Measurements from ENCODE around the gene WNT8B. TPM values are rescaled to one million over a fixed set of nuclear protein-coding genes. Genes with fewer than 3 reads are reported as not detected.

WNT8B gene
- total and polyA plus RNA-seq, 8 donors = 0.08 to 0.59 (median 0.27) TPM

GRCh38 chr10:100485366-100485765, 22.6 kb downstream of the WNT8B start:
- no peak for FAIRE-seq
- Histone ChIP-seq H3K27me3 (no peaks in the 10 kb centered on the region), H3K9me3 (no peaks in the 10 kb centered on the region), H3K36me3 (no peaks in the 10 kb centered on the region), H3K27ac (no peak overlapping the region), H3K4me3 (no peak overlapping the region), H3K4me1 (peaks cover 0 to 9% (median 0%) of the 10 kb centered on the region in 3 donors)
- TF ChIP-seq, protein P1, sequence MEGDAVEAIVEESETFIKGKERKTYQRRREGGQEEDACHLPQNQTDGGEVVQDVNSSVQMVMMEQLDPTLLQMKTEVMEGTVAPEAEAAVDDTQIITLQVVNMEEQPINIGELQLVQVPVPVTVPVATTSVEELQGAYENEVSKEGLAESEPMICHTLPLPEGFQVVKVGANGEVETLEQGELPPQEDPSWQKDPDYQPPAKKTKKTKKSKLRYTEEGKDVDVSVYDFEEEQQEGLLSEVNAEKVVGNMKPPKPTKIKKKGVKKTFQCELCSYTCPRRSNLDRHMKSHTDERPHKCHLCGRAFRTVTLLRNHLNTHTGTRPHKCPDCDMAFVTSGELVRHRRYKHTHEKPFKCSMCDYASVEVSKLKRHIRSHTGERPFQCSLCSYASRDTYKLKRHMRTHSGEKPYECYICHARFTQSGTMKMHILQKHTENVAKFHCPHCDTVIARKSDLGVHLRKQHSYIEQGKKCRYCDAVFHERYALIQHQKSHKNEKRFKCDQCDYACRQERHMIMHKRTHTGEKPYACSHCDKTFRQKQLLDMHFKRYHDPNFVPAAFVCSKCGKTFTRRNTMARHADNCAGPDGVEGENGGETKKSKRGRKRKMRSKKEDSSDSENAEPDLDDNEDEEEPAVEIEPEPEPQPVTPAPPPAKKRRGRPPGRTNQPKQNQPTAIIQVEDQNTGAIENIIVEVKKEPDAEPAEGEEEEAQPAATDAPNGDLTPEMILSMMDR (IDR thresholded peaks at IDR 0.05) = no peak
- intact Hi-C loops (cut with DNase I) = no loop called here
- no peak for DNase-seq
- 80 to 87% methylated on average over 8 of the region's 8 CpGs for WGBS, 2 donors
- ATAC-seq = no peak

GRCh38 chr10:100485801-100486495, 23.1 kb downstream of the WNT8B start:
- Histone ChIP-seq H3K9me3 (no peaks in the 10 kb centered on the region), H3K4me1 (peaks cover 0 to 9% (median 0%) of the 10 kb centered on the region in 3 donors), H3K4me3 (no peak overlapping the region), H3K27ac (no peak overlapping the region), H3K36me3 (no peaks in the 10 kb centered on the region), H3K27me3 (no peaks in the 10 kb centered on the region)
- TF ChIP-seq, protein P1 (IDR thresholded peaks at IDR 0.05) = no peak
- ATAC-seq = no peak
- intact Hi-C loops (cut with DNase I) = no loop called here
- FAIRE-seq = no peak
- no peak for DNase-seq
- 91 to 95% methylated on average over 10 of the region's 10 CpGs for WGBS, 2 donors

DNA sequence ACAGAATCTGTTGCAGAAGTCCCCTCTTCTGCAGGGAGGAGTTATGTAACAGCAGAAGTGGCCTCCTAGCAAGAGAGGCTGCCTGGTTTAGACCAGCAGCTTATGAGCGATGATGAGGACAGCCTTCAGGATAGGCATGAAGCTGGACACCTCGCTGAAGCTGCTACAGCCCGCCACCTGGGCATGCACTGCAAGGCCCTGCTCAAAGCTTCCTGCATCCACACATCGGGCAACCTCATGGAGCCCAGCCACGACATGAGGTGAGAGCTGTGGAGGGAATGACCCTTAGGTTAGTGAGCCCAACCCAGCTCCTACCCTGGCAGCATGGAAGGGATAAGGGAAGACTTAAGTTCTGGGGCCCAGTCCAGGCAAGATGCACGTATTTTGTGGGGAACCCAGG, 24.7 kb downstream of the WNT8B start:
- TF ChIP-seq, protein P1 (IDR thresholded peaks at IDR 0.05) = no peak
- Histone ChIP-seq H3K4me1 (peaks cover 0 to 6% (median 0%) of the 10 kb centered on the region in 3 donors), H3K36me3 (no peaks in the 10 kb centered on the region), H3K27ac (no peak overlapping the region), H3K9me3 (no peaks in the 10 kb centered on the region), H3K27me3 (no peaks in the 10 kb centered on the region), H3K4me3 (no peak overlapping the region)
- intact Hi-C loops (cut with DNase I) = no loop called here
- 84 to 88% methylated on average over 6 of the region's 6 CpGs for WGBS, 2 donors
- no peak for DNase-seq
- no peak for FAIRE-seq
- ATAC-seq = no peak

DNA sequence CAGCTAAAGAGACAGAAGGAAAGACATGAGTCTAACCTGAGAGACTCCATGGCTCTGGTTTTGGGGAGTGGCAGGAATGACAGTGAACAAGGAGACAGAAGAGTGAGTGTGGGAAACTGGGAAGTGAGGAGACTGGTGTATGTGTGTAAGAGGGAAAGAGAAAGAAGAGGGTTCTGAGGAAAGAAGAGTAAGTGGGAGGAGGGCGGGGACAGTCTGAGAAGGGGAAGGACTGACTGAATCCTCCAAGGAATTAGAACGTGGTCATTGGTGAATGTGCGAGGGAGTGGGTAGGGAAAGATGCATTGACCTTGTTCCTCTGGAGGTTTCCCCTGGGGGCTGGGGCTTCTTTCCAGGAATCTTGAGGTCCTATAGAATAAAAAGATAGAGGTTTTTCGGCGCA, 26.6 kb downstream of the WNT8B start:
- FAIRE-seq = no peak
- Histone ChIP-seq H3K27me3 (no peaks in the 10 kb centered on the region), H3K36me3 (no peaks in the 10 kb centered on the region), H3K27ac (no peak overlapping the region), H3K4me3 (no peak overlapping the region), H3K9me3 (no peaks in the 10 kb centered on the region), H3K4me1 (no peaks in the 10 kb centered on the region)
- no peak for ATAC-seq
- TF ChIP-seq, protein P1 (IDR thresholded peaks at IDR 0.05) = no peak
- 87 to 94% methylated on average over 5 of the region's 5 CpGs for WGBS, 2 donors
- intact Hi-C loops (cut with DNase I) = no loop called here
- DNase-seq = no peak

DNA sequence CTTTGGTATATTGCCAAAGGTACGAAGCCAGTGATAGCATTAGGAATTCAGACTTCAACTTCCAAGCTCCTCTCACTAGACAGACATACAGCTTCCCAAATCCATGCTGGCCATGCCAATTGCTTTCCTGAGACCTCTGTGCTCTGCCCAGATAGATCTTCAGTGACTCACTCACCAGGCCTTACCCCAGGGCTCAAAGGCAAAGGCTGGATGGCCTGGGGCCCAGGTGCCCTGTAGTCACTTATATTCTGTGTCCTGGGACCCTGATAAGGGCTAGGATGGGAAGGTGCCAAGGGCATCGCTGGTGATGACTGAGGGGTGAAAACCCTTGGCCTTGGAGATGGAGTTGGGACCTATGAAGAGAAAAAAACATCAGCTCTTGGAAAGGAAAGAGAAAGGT, 27.7 kb downstream of the WNT8B start:
- H3K9me3 ChIP-seq = no peaks in the 10 kb centered on the region
- ATAC-seq (no peak), DNase-seq (no peak), FAIRE-seq (no peak)
- no peaks in the 10 kb centered on the region for H3K36me3 ChIP-seq
- H3K27ac ChIP-seq = no peak overlapping the region
- intact Hi-C loops (cut with DNase I) = no loop called here
- TF ChIP-seq, protein P1 (IDR thresholded peaks at IDR 0.05) = no peak
- no peaks in the 10 kb centered on the region for H3K4me1 ChIP-seq
- H3K27me3 ChIP-seq = no peaks in the 10 kb centered on the region
- WGBS, 2 donors = 70 to 80% methylated on average over 2 of the region's 2 CpGs
- no peak overlapping the region for H3K4me3 ChIP-seq
